ENCODE measurements around the gene RAB36. TPM values are rescaled to one million over a fixed set of nuclear protein-coding genes. Genes with fewer than 3 reads are reported as not detected.

The RAB36 gene, protein sequence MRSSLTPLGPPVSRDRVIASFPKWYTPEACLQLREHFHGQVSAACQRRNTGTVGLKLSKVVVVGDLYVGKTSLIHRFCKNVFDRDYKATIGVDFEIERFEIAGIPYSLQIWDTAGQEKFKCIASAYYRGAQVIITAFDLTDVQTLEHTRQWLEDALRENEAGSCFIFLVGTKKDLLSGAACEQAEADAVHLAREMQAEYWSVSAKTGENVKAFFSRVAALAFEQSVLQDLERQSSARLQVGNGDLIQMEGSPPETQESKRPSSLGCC
- under 1 TPM; 0.15 to 0.22 TPM for total RNA-seq

DNA sequence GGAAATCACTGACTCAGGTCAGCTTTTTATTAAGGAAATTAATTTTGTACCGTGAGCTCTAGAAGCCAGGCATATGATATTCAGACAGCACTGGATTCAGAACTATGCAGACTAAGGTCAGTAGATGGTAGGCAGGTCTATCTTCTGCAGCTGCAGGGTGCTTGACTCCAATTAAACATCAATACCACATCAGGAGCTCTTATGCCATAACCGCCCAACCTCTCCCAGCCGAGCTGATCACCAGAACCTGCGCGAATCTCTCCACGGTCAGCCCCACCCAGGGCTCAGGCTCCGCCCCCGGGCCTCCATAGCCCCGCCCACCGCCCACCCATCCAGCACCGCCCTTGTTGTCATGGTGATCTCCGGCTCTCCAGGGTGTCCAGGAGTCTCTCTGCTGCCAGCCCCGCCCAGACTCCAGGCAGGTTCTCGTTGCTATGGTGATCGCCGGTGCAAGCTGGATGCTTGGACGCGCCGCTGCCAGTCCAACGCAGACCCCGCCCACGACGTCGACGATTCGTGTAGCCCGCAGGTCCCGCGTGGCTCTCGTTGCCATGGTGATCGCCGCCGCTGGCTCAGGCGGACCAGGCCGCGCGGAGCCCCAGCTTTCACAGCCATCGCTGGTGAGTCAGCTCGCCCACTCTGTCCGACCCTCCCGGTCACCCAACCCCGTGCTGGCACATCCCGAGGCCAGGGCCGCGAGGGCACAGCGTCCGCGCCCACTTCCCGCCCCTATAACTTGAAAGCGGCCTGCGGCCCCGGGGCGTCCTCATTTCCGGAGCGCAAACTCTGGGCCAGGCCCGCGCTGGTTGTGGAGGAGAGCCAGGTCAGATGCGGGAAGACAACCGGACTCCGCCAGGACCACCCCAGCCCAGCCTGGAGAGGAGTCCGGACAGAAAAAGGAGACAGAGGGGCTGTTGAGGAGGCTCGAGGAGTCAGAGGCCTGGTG, at the start of gene RAB36:
Gene RAB36, plus strand, starts transcription at position 546 of the 946 bp plus-strand sequence. CDS start 1,140 bp downstream, outside the sequence.

DNA sequence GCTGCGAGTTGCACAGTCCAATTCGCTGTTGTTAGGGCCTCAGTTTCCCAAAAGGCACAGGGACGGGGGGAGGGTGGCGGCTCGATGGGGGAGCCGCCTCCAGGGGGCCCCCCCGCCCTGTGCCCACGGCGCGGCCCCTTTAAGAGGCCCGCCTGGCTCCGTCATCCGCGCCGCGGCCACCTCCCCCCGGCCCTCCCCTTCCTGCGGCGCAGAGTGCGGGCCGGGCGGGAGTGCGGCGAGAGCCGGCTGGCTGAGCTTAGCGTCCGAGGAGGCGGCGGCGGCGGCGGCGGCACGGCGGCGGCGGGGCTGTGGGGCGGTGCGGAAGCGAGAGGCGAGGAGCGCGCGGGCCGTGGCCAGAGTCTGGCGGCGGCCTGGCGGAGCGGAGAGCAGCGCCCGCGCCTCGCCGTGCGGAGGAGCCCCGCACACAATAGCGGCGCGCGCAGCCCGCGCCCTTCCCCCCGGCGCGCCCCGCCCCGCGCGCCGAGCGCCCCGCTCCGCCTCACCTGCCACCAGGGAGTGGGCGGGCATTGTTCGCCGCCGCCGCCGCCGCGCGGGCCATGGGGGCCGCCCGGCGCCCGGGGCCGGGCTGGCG, 35.1 kb downstream of the RAB36 start, which contains the start of gene BCR:
Gene BCR, plus strand, starts transcription at position 209 of the 592 bp plus-strand sequence. CDS start 452 bp downstream, outside the sequence.

Other genes starting within 250 kb of the RAB36 start
- under 1 TPM; 0.14 to 0.18 TPM for gene GNAZ, start 75.0 kb upstream of the RAB36 start, total RNA-seq
- under 1 TPM in 1 of 2 experiments, not detected in 1; 0.51 TPM for gene RSPH14, start 3.5 kb upstream of the RAB36 start, total RNA-seq
- gene BCR, start 35.0 kb downstream of the RAB36 start, total RNA-seq: 10 to 100 TPM; 54.5 to 55.6 TPM

Data from activated naive CD4-positive, alpha-beta T cell treated with anti-CD3 and anti-CD28 coated beads, Interleukin-2, amount 10 ng/mL, durations not matched to agents 5 hours and 36 hours (primary cell).